Neural cell (in vitro differentiated cells): ENCODE data around the gene MIPOL1. TPM values are rescaled to one million over a fixed set of nuclear protein-coding genes. Genes with fewer than 3 reads are reported as not detected.

Experiments
- H2AFZ ChIP-seq: fragments of 200-600, 300-800 bp; sonication (generic), shearing (Covaris generic); 2 replicates; pipeline ENCODE4 v1.6.0; 2014; ENCODE audit warnings: low read depth, mild to moderate bottlenecking, antibody characterized with exemption, low read length, moderate library complexity
- H3F3A ChIP-seq: fragments of 200-600 bp; shearing (Covaris generic); 2 replicates; pipeline ENCODE4 v1.6.1; 2016; ENCODE audit warnings: mild to moderate bottlenecking, moderate library complexity, mixed read lengths, antibody characterized with exemption, low read length; ENCODE audit not compliant: insufficient read depth, poor library complexity, severe bottlenecking
- H3K27ac ChIP-seq: fragments of 200-600, 300-800 bp; sonication (generic), shearing (Covaris generic); 2 replicates; pipeline ENCODE4 v1.5.1; 2014; ENCODE audit warnings: mild to moderate bottlenecking, low read length, moderate library complexity
- H3K27me3 ChIP-seq: fragments of 300-800, 200-600 bp; sonication (generic), shearing (Covaris generic); 2 replicates; pipeline ENCODE4 v1.6.0; 2014; ENCODE audit warnings: mild to moderate bottlenecking, low read depth, low read length, moderate library complexity; ENCODE audit not compliant: insufficient read depth
- H3K36me3 ChIP-seq: fragments of 300-800, 200-600 bp; sonication (generic), shearing (Covaris generic); 2 replicates; pipeline ENCODE4 v1.5.1; 2014; ENCODE audit warnings: mild to moderate bottlenecking, antibody characterized with exemption, low read length, moderate library complexity; ENCODE audit not compliant: insufficient read depth
- H3K4me2 ChIP-seq: fragments of 300-800, 200-600 bp; sonication (generic), shearing (Covaris generic); 2 replicates; pipeline ENCODE4 v1.6.0; 2014; ENCODE audit warnings: mild to moderate bottlenecking, low read length
- H3K4me3 ChIP-seq: fragments of 300-800, 200-600 bp; sonication (generic), shearing (Covaris generic); 2 replicates; pipeline ENCODE4 v1.5.1; 2014; ENCODE audit warnings: mild to moderate bottlenecking, low read length, moderate library complexity
- H3K79me2 ChIP-seq: fragments of 200-600 bp; shearing (Covaris generic); replicated peaks from 2 replicates; pipeline ENCODE4 v1.6.0; 2014; ENCODE audit warnings: mild to moderate bottlenecking, low read length, moderate library complexity; ENCODE audit not compliant: insufficient read depth
- H3K9ac ChIP-seq: fragments of 300-800, 200-600 bp; sonication (generic), shearing (Covaris generic); 2 replicates; pipeline ENCODE4 v1.6.1; 2016; ENCODE audit warnings: mild to moderate bottlenecking, low read length, mixed read lengths
- H3K9me2 ChIP-seq: fragments of 200-600 bp; shearing (Covaris generic); 2 replicates; pipeline ENCODE4 v1.6.1; 2016; ENCODE audit warnings: mild to moderate bottlenecking, low read length, mixed read lengths; ENCODE audit not compliant: insufficient read depth
- H3K9me3 ChIP-seq: fragments of 200-600, 300-800 bp; sonication (generic), shearing (Covaris generic); 2 replicates; pipeline ENCODE4 v1.6.1; 2016; ENCODE audit warnings: mild to moderate bottlenecking, mixed run types, low read length, moderate library complexity, mixed read lengths
- H4K20me1 ChIP-seq: fragments of 200-600 bp; shearing (Covaris generic); 2 replicates; pipeline ENCODE4 v1.6.1; 2016; ENCODE audit warnings: mild to moderate bottlenecking, mixed run types; ENCODE audit not compliant: insufficient read depth
- CTCF ChIP-seq: fragments of 450-650 bp; IDR thresholded peaks from 2 replicates; pipeline ENCODE4 v1.5.1; 2014; ENCODE audit warnings: antibody characterized with exemption, mild to moderate bottlenecking, moderate library complexity; ENCODE audit not compliant: poor library complexity, severe bottlenecking
- EP300 ChIP-seq: fragments of 450-650 bp; conservative IDR thresholded peaks from 2 replicates; pipeline ENCODE4 v1.6.1; 2014; ENCODE audit warnings: antibody characterized with exemption, mild to moderate bottlenecking, moderate library complexity; ENCODE audit not compliant: poor library complexity, severe bottlenecking
- EZH2 ChIP-seq: fragments of 200-600, 300-800 bp; shearing (Covaris generic), sonication (generic); IDR thresholded peaks from 2 replicates; pipeline ENCODE4 v1.6.1; 2014; ENCODE audit warnings: antibody characterized with exemption, low read length, borderline replicate concordance, mild to moderate bottlenecking; ENCODE audit not compliant: insufficient read depth, poor library complexity, severe bottlenecking
- MXI1 ChIP-seq: fragments of 450-650 bp; conservative IDR thresholded peaks from 2 replicates; pipeline ENCODE4 v1.6.1; 2014; ENCODE audit warnings: antibody characterized with exemption, mild to moderate bottlenecking; ENCODE audit not compliant: poor library complexity, severe bottlenecking
- POLR2AphosphoS5 ChIP-seq: IDR thresholded peaks from 2 replicates; pipeline ENCODE4 v1.6.1; 2012
- RAD21 ChIP-seq: fragments of 450-650 bp; conservative IDR thresholded peaks from 2 replicates; pipeline ENCODE4 v1.6.1; 2014; ENCODE audit warnings: antibody characterized with exemption, mild to moderate bottlenecking, moderate library complexity
- SMC3 ChIP-seq: fragments of 450-650 bp; conservative IDR thresholded peaks from 2 replicates; pipeline ENCODE4 v1.6.1; 2014; ENCODE audit warnings: antibody characterized with exemption, mild to moderate bottlenecking, moderate library complexity; ENCODE audit not compliant: poor library complexity
- TAF1 ChIP-seq: IDR thresholded peaks from 2 replicates; pipeline ENCODE4 v1.6.1; 2012; ENCODE audit warnings: low read depth
- polyA plus RNA-seq: library from polyadenylated mRNA; depleted of rRNA; stranded (reverse); fragments of >200 nt; gene quantifications from 2 replicates; pipeline ENCODE4 v1.2.3, GENCODE V29; 2014
- TF ChIP-seq, protein P1 (sequence below): IDR thresholded peaks from 2 replicates; pipeline ENCODE4 v1.6.1; 2012; ENCODE audit warnings: borderline replicate concordance

The MIPOL1 gene
- polyA plus RNA-seq, 1 donor from 2014 or later: 1.3 TPM

- Histone ChIP-seq H3K4me3 (no peak overlapping the region), H3K9me2 (no peaks in the 10 kb centered on the region), H3K9ac (no peak overlapping the region), H3F3A (no peaks in the 10 kb centered on the region), H3K9me3 (peaks cover 5% of the 10 kb centered on the region), H2AFZ (no peak overlapping the region), H4K20me1 (no peaks in the 10 kb centered on the region), H3K4me2 (no peak overlapping the region), H3K36me3 (no peaks in the 10 kb centered on the region), H3K79me2 (no peaks in the 10 kb centered on the region), H3K27me3 (no peaks in the 10 kb centered on the region), H3K27ac (no peak overlapping the region)
- TF ChIP-seq SMC3 (no peak), CTCF (no peak), POLR2AphosphoS5 (no peak), TAF1 (no peak), RAD21 (no peak), MXI1 (no peak), EZH2 (no peak), EP300 (no peak)
- TF ChIP-seq, protein P1, sequence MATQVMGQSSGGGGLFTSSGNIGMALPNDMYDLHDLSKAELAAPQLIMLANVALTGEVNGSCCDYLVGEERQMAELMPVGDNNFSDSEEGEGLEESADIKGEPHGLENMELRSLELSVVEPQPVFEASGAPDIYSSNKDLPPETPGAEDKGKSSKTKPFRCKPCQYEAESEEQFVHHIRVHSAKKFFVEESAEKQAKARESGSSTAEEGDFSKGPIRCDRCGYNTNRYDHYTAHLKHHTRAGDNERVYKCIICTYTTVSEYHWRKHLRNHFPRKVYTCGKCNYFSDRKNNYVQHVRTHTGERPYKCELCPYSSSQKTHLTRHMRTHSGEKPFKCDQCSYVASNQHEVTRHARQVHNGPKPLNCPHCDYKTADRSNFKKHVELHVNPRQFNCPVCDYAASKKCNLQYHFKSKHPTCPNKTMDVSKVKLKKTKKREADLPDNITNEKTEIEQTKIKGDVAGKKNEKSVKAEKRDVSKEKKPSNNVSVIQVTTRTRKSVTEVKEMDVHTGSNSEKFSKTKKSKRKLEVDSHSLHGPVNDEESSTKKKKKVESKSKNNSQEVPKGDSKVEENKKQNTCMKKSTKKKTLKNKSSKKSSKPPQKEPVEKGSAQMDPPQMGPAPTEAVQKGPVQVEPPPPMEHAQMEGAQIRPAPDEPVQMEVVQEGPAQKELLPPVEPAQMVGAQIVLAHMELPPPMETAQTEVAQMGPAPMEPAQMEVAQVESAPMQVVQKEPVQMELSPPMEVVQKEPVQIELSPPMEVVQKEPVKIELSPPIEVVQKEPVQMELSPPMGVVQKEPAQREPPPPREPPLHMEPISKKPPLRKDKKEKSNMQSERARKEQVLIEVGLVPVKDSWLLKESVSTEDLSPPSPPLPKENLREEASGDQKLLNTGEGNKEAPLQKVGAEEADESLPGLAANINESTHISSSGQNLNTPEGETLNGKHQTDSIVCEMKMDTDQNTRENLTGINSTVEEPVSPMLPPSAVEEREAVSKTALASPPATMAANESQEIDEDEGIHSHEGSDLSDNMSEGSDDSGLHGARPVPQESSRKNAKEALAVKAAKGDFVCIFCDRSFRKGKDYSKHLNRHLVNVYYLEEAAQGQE: no peak
Observed at GRCh38 chr14:37447883-37448391, 250.2 kb downstream of the MIPOL1 start.

GRCh38 chr14:37452323-37452722, 254.6 kb downstream of the MIPOL1 start:
- H4K20me1 ChIP-seq: no peaks in the 10 kb centered on the region
- no peaks in the 10 kb centered on the region for H3K36me3 ChIP-seq
- TF ChIP-seq MXI1 (no peak), POLR2AphosphoS5 (no peak), SMC3 (no peak), TAF1 (no peak), EZH2 (no peak), EP300 (no peak)
- TF ChIP-seq, protein P1: no peak
- H3K9me2 ChIP-seq: no peaks in the 10 kb centered on the region
- no peak overlapping the region for H3K27ac ChIP-seq
- no peaks in the 10 kb centered on the region for H3K9me3 ChIP-seq
- no peak overlapping the region for H2AFZ ChIP-seq
- H3K4me3 ChIP-seq: no peak overlapping the region
- no peaks in the 10 kb centered on the region for H3F3A ChIP-seq
- no peaks in the 10 kb centered on the region for H3K27me3 ChIP-seq
- H3K79me2 ChIP-seq: no peaks in the 10 kb centered on the region
- H3K4me2 ChIP-seq: no peak overlapping the region
- no peak overlapping the region for H3K9ac ChIP-seq
